Retinal pigment epithelial cell (primary cell): ENCODE measurements around the gene PARPBP.
"Not testable (repeated sequence)": the region's sequence is repeated elsewhere in the genome, so short reads cannot be mapped to it uniquely, and the experiment has no call there.

Experiments used
- DNase-seq: peaks from one replicate; pipeline ENCODE4 v3.0.0-alpha.2; 2010; ENCODE audit warnings: low read depth
- H3K4me3 ChIP-seq: 2 replicates; pipeline ENCODE4 v1.5.1; 2011; ENCODE audit warnings: mild to moderate bottlenecking, low read length, control low read depth, moderate library complexity
- CTCF ChIP-seq: conservative IDR thresholded peaks from 2 replicates; pipeline ENCODE4 v1.5.1; 2011; ENCODE audit warnings: low read depth, low read length, control low read depth, inconsistent platforms

The PARPBP gene

GRCh38 chr12:102119674-102120563, at the start of gene PARPBP, which contains the start of gene NUP37:
Gene PARPBP, plus strand, starts transcription at chr12:102120183. Its CDS starts 3,706 bp downstream, at chr12:102123889.
Gene NUP37, minus strand, starts transcription at chr12:102120114. Its CDS starts 1,596 bp downstream, at chr12:102118518.
- no peak for TF ChIP-seq CTCF
- DNase-seq, result peak; percentile 55
- peak within 1 kb of the TSS; percentile 90 for H3K4me3 ChIP-seq

GRCh38 chr12:102072092-102072491, 47.9 kb upstream of the PARPBP start:
- not testable (repeated sequence) for DNase-seq, H3K4me3 ChIP-seq

GRCh38 chr12:102080842-102081241, 39.1 kb upstream of the PARPBP start:
- no peak for DNase-seq
- H3K4me3 ChIP-seq, result no peak overlapping the region
- TF ChIP-seq CTCF, result no peak

- not testable (repeated sequence) for DNase-seq, H3K4me3 ChIP-seq
Observed at GRCh38 chr12:102089228-102089835, 30.7 kb upstream of the PARPBP start.

GRCh38 chr12:102093319-102093718, 26.7 kb upstream of the PARPBP start:
- H3K4me3 ChIP-seq, result no peak overlapping the region
- TF ChIP-seq CTCF, result no peak
- DNase-seq, result no peak

GRCh38 chr12:102095677-102096263, 24.2 kb upstream of the PARPBP start:
- peak; percentile 64 for TF ChIP-seq CTCF
- no peak overlapping the region for H3K4me3 ChIP-seq
- no peak for DNase-seq

- TF ChIP-seq CTCF, result no peak
- H3K4me3 ChIP-seq, result no peak overlapping the region
- DNase-seq, result no peak
Observed at GRCh38 chr12:102096855-102097254, 23.1 kb upstream of the PARPBP start.

- no peak for TF ChIP-seq CTCF
- no peak overlapping the region for H3K4me3 ChIP-seq
- DNase-seq, result no peak
Observed at GRCh38 chr12:102106905-102107304, 13.1 kb upstream of the PARPBP start.
